ENCODE data around the gene PIK3C2G.

The PIK3C2G gene

DNA sequence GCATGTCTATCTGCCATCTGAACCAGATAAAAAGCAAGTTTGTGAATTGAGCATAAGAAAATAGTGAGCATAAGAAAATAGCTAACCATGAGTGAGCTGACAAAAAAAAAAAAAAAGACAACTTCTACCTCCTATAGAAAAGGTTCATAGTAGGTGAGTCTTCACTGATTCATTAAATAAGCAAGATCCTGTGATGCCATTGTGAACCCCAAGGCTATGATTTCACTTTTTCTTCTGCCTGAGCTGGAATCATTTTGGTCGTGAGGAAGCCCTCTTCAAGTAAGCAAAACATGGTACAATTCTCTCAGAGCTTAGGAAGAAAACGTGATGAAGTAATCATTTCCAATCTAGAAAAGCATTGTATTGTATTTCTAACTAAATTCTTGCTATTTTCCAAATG is 1.2 kb downstream of the PIK3C2G start:
- Mint-ChIP-seq H3K4me1 (no peaks in the 10 kb centered on the region), H3K27me3 (no peaks in the 10 kb centered on the region), H3K9me3 (peaks cover 0 to 2% of the 10 kb centered on the region in 2 donors), H3K4me3 (no peak overlapping the region), H3K27ac (no peak overlapping the region)
- DNase-seq (no peak), ATAC-seq (no peak)

DNA sequence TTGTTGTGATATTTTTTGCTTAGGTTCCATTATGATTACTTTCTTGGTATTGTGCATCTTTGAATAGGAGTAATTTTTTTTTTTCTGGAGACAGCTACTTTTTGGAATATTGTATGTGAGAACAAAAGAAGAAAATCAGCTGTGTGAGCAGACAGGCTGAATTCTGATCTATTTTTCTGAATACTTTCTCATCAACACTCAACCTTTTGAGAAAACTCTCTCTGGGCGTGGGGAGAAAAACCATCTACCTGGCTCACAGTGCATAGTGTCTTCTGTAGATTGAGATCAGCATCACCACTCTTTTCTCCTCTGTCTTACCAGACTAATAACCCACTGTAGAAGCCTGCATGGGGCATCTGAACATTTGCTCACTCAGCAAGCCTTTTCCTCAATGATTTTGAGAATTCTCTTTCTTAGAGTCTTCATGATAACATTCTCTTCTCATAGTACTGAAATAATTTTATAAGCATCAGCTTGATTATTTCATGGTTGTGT is 3.3 kb downstream of the PIK3C2G start:
- H3K4me1 Mint-ChIP-seq, result no peaks in the 10 kb centered on the region
- no peak overlapping the region for H3K4me3 Mint-ChIP-seq
- no peak for ATAC-seq
- no peak overlapping the region for H3K27ac Mint-ChIP-seq
- no peak for DNase-seq
- H3K27me3 Mint-ChIP-seq, result no peaks in the 10 kb centered on the region
- no peaks in the 10 kb centered on the region for H3K9me3 Mint-ChIP-seq

DNA sequence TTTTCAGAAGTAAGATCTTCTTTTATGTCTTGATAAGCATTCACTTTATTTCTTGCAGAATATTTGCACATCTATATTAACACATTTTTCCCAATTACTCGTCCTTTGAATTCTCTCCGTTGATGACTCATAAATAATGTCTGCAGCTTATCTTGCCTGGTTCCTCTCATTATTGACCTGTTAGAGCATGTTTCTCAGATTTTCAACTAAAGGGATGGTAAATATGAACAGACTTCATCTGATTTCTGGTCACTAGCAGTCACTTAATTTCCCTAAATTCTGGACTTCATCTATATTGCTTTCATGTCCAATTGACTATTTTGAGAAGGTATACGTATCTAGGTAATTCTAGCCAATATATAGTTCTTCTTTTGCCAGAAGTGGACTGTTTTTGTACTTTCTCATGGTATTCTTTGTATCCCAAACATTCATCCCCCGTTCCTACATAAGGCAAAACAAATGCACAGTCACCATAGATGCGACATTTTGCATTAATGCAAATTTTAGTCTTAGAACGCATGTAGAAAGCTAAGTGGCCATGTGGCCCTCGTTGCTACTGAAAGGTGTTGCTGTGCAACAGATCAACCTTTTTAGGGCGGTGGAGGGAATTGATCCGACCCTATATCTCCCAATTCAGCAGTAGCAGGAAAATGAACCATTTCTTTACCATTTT is 6.2 kb downstream of the PIK3C2G start:
- ATAC-seq (no peak), DNase-seq (no peak)
- Mint-ChIP-seq H3K27me3 (no peaks in the 10 kb centered on the region), H3K9me3 (peaks cover 0 to 1% of the 10 kb centered on the region in 2 donors), H3K4me3 (no peak overlapping the region), H3K4me1 (no peaks in the 10 kb centered on the region), H3K27ac (no peak overlapping the region)

DNA sequence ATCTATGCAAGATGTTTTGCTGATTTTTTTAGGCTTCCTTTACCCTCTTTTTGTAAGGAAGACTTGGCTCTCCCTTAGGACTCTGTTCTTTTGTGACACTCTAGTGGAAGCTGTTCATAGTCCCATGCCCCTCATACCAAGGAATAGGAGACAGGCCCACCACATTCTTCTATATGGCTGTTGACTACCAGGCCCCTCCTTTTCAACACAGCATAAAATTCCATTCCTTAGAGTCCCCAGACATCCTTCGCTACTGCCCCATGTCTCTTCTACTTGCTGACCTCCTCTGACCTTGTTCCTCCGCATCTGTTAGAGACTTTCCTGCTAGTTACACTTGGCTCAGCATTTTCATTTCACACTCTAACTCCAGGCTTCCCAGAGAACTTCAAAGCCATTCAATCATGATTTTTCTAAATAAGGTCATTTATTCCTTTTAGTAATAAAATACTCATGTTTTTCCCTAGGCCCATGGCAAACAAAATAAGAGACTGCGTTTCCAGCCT is 9.7 kb downstream of the PIK3C2G start:
- ATAC-seq (no peak), DNase-seq (no peak)
- no peaks in the 10 kb centered on the region for H3K4me1 Mint-ChIP-seq
- H3K27me3 Mint-ChIP-seq, result no peaks in the 10 kb centered on the region
- no peak overlapping the region for H3K4me3 Mint-ChIP-seq
- H3K27ac Mint-ChIP-seq, result no peak overlapping the region
- peaks cover 9 to 15% of the 10 kb centered on the region in 2 donors for H3K9me3 Mint-ChIP-seq

DNA sequence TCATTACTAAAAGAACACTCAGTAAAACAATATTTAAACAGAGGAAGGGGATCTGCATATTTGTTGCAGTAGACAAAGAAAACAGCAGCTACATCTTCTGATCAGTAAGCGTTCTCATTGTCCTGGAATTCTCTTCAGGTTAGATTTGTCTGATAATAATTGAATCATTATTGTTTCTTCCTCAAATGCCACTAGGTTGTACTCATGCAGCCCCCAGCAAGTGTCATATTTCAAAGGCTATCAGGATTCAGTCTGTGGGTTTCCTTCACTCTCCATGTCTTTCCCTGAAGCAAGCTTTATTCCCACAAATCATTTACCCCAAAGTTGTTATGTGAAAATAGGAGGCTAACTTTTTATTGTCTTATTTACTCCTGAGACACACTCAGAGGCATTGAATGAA is 14.7 kb downstream of the PIK3C2G start:
- Mint-ChIP-seq H3K9me3 (peaks cover 15 to 16% of the 10 kb centered on the region in 2 donors), H3K27me3 (no peaks in the 10 kb centered on the region), H3K4me3 (no peak overlapping the region), H3K27ac (no peak overlapping the region), H3K4me1 (no peaks in the 10 kb centered on the region)
- ATAC-seq, result no peak
- no peak for DNase-seq

DNA sequence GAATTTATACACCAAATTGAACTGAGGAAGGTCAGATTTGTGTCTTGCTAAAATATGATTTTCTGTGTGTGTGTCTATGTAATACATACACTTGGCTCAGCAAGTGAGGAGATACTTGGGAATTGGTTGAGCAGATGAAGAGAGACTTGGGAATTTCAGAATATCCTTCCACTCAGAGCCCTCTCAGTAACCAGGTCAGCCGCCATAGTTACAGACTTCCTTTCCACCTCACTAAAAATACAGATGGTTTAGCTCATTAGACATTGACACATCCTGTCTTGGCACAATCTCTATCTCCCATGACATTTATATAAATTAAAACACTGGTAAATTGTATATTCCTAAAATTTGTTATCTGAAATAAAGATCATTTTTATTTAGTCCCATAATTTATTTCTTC is 15.9 kb downstream of the PIK3C2G start:
- H3K4me1 Mint-ChIP-seq, result no peaks in the 10 kb centered on the region
- H3K27ac Mint-ChIP-seq, result no peak overlapping the region
- H3K27me3 Mint-ChIP-seq, result no peaks in the 10 kb centered on the region
- H3K4me3 Mint-ChIP-seq, result no peak overlapping the region
- H3K9me3 Mint-ChIP-seq, result peaks cover 15 to 16% of the 10 kb centered on the region in 2 donors
- no peak for ATAC-seq
- DNase-seq, result no peak

DNA sequence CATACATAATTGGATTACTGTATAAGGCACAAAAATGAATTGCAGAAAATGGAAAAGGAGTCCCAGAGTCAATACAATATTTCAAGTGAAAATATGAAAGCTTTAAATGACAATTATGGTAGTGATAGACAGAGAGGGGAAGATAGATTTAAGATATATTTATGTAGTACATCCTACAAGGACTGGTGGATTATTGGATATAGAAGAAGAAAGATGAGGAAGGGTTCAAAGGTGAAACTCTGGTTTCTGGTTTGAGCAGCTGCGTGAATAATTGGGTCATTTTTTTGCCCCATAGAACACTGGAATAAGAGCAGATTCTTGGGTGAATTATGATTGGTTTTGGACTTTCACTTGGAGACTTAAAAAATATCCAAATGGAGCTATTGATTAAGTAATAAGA is 19.4 kb downstream of the PIK3C2G start:
- Mint-ChIP-seq H3K9me3 (peaks cover 8 to 10% of the 10 kb centered on the region in 2 donors), H3K27ac (no peak overlapping the region), H3K27me3 (no peaks in the 10 kb centered on the region), H3K4me3 (no peak overlapping the region), H3K4me1 (no peaks in the 10 kb centered on the region)
- ATAC-seq (no peak), DNase-seq (no peak)

DNA sequence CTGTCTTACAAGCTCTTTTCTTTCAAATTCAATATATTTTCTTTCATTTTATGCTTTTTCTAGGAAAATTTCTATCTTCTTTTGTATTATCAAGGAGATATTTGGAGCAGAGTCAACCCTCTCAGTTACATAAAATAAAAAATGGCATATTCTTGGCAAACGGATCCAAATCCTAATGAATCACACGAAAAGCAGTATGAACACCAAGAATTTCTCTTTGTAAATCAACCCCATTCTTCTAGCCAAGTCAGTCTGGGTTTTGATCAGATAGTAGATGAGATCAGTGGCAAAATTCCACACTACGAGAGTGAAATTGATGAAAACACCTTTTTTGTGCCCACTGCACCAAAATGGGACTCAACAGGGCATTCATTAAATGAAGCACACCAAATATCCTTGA is 20.6 kb downstream of the PIK3C2G start:
- Mint-ChIP-seq H3K27me3 (no peaks in the 10 kb centered on the region), H3K4me1 (no peaks in the 10 kb centered on the region), H3K4me3 (no peak overlapping the region), H3K9me3 (peaks cover 7% of the 10 kb centered on the region in 2 donors), H3K27ac (no peak overlapping the region)
- DNase-seq (no peak), ATAC-seq (no peak)

DNA sequence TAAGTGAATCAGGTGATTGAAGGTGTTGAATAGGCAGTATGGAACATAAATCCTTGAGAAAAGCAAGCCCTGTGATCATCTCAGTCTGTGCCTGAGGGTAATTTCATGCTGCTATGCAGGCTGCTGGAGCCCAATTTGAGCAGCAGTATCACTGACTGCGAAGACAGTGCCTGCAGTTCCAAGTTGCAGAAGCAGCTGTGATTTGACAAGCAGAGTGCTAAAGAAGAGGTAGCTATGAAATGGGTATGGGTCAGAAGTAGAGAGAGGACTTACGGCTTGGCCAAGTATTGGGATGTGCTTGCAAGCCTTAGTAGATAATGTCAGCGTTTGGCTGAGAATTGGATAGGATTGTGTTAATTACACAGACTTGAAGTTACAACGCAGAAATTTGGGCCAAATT is 22.5 kb downstream of the PIK3C2G start:
- no peak for DNase-seq
- ATAC-seq, result no peak
- Mint-ChIP-seq H3K4me3 (no peak overlapping the region), H3K9me3 (peaks cover 7% of the 10 kb centered on the region in 2 donors), H3K4me1 (no peaks in the 10 kb centered on the region), H3K27ac (no peak overlapping the region), H3K27me3 (no peaks in the 10 kb centered on the region)

DNA sequence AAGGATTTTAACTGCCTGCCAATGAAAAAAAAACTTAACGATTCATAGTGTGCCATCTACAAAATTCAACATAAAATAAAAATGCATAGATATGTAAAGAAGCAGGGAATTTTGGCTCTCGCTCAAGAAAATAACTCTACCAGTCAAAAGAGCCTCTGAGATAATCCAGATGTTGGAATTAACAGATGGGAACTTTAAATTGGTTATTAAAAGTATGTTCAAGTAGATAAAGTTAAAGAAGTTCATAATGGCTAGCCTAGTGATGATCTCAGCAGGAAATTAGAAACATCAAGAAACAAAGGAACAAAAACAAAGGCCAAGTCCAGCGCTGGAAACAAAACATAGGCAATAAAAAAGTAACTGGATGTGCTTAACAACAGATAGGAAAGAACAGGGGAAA is 23.1 kb downstream of the PIK3C2G start:
- H3K27ac Mint-ChIP-seq, result no peak overlapping the region
- no peak for DNase-seq
- no peaks in the 10 kb centered on the region for H3K27me3 Mint-ChIP-seq
- no peak for ATAC-seq
- H3K4me3 Mint-ChIP-seq, result no peak overlapping the region
- H3K9me3 Mint-ChIP-seq, result peaks cover 7% of the 10 kb centered on the region in 2 donors
- H3K4me1 Mint-ChIP-seq, result no peaks in the 10 kb centered on the region

DNA sequence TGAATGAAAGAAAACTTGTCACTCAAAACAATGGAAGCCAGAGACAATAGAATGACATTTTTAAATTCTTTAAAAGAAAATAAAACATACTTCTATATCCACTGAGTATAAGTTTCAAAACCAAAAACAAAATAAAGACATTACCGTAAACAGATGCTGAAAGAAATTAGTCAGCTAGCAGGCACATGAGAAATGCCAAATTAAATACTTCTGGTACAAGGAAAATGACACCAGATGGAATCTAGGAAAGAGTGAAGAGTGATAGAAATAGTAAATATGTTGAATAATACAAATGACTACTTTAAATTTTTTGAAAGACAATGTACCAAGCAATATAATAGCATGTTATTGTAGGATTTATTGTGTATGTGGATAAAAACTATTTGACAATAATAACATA is 23.8 kb downstream of the PIK3C2G start:
- DNase-seq (no peak), ATAC-seq (no peak)
- no peak overlapping the region for H3K4me3 Mint-ChIP-seq
- H3K27ac Mint-ChIP-seq, result no peak overlapping the region
- H3K4me1 Mint-ChIP-seq, result no peaks in the 10 kb centered on the region
- H3K27me3 Mint-ChIP-seq, result no peaks in the 10 kb centered on the region
- peaks cover 7% of the 10 kb centered on the region in 2 donors for H3K9me3 Mint-ChIP-seq

DNA sequence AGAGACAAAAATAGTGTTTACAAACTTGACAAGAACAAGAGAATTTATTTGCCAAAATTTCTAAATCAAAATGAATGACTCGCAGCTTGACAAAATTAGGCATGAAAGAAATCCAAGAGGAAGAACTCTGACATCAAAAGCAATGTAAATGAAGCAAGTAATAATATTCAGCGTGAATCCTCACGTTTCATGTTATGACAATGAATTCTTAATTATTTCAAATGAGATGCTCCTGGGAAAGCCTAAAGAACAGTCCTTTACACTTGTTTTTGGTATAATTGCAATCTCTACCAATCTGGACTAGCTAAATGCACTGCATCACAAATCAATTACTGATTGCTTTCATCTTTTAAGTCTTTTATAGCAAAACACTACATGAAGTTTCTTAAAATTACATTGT is 29.1 kb downstream of the PIK3C2G start:
- no peak for DNase-seq
- no peak overlapping the region for H3K4me3 Mint-ChIP-seq
- ATAC-seq, result no peak
- H3K9me3 Mint-ChIP-seq, result no peaks in the 10 kb centered on the region
- H3K4me1 Mint-ChIP-seq, result no peaks in the 10 kb centered on the region
- no peak overlapping the region for H3K27ac Mint-ChIP-seq
- H3K27me3 Mint-ChIP-seq, result no peaks in the 10 kb centered on the region

DNA sequence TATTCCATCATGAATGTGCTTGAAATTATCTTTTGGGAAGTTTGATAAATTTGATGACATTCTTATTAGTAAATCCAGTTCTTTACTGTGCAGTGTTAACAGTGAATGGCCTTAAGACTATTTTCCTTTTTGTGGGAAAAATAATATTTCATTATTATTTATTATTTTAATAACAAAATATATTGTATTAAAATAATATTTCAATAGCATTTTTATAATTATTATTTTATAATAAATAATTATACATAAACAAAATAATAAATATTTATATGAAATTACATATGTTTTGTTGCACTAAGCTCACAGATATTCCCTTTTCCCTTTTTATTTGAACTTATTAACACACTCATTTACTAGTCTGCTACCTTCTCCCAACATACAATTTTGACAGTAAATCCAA is 33.6 kb downstream of the PIK3C2G start:
- ATAC-seq, result no peak
- Mint-ChIP-seq H3K27ac (no peak overlapping the region), H3K4me3 (no peak overlapping the region), H3K9me3 (no peaks in the 10 kb centered on the region), H3K4me1 (no peaks in the 10 kb centered on the region), H3K27me3 (no peaks in the 10 kb centered on the region)
- no peak for DNase-seq

DNA sequence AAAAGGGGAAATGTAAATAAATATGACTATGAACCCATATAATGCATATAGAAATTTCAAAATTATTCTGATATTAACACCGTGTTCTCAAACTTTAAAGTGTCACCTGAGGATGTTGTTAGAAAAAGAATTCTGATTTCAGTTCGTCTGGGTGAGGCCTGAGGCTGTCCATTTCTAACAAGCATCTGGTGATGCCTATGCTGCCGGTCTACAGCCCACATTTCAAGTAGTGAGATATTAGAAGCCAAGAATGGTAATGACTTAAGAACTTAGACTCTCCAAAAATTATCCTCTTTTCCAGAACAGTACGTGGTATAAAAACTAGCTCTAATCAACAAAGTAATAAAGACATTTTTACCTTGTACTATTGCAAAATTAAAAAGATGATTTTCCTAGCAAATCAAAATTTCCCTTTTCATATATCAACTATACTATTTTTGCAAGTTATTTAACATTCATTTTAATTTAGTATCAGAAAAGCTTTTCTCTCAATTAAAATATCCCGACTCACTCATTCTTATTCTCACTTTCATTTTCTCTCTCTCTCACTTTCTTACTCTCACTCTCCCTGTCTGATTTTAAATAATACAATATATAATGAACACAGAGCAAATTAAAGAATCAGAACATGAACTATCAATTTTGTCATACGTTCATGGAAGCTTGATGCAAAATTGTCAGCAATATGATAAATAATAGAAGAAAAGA is 35.0 kb downstream of the PIK3C2G start:
- no peak overlapping the region for H3K4me3 Mint-ChIP-seq

DNA sequence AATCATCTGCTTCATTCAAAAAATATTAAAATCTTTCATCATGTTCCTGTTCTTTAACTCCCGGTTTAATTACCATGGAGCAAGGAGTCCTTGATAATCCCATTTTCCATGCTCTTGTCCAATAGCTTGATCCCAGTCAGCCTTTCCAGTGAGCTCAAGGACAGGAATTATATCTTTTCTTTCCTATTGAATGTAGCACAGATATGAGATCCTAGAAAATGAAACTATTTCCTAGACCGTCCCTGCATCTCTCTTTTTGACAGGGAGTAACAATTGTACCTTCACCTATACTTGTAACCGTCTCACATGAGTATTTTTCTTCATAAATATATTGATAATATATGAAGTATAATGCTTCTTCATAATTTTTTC is 35.6 kb downstream of the PIK3C2G start:
- H3K4me3 Mint-ChIP-seq, result no peak overlapping the region
- H3K9me3 Mint-ChIP-seq, result peaks cover 0 to 3% of the 10 kb centered on the region in 2 donors
- no peaks in the 10 kb centered on the region for H3K27me3 Mint-ChIP-seq
- H3K27ac Mint-ChIP-seq, result peak overlapping the region in 1 of 2 donors; percentile 15
- no peak for DNase-seq
- ATAC-seq, result no peak
- no peaks in the 10 kb centered on the region for H3K4me1 Mint-ChIP-seq

More for the DNA sequence above, 35.0 kb downstream of the PIK3C2G start:
- no peaks in the 10 kb centered on the region for H3K4me1 Mint-ChIP-seq
- H3K27me3 Mint-ChIP-seq, result no peaks in the 10 kb centered on the region
- peak overlapping the region in 1 of 2 donors; percentile 15 for H3K27ac Mint-ChIP-seq
- ATAC-seq (no peak), DNase-seq (no peak)
- H3K9me3 Mint-ChIP-seq, result no peaks in the 10 kb centered on the region

DNA sequence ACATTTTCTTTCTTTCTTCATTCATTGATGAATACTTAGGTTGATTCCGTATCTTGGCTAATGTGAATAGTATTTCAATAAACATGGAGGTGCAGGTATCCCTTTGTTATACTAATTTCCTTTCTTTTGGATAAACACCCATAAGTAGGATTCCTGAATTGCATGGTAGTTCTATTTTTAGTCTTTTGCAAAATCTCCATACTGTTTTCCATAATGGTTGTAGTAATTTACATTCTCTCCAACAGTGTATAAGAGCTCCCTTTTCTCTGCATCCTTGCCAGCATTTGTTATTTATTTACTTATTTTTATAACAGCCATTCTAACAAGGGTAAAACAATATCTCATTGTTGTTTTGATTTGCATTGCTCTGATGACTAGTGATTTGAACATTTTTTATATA is 36.6 kb downstream of the PIK3C2G start:
- Mint-ChIP-seq H3K27me3 (no peaks in the 10 kb centered on the region), H3K9me3 (peaks cover 0 to 13% of the 10 kb centered on the region in 2 donors)

More for the DNA sequence above, 36.6 kb downstream of the PIK3C2G start:
- no peak for ATAC-seq
- no peak overlapping the region for H3K4me3 Mint-ChIP-seq
- no peak overlapping the region for H3K27ac Mint-ChIP-seq
- no peaks in the 10 kb centered on the region for H3K4me1 Mint-ChIP-seq
- DNase-seq, result no peak

Data from stimulated activated naive CD8-positive, alpha-beta T cell treated with anti-CD3 and anti-CD28 coated beads, Interleukin-15, amount 100 ng/mL, for 72 hours (primary cell).